Measurements from ENCODE around the gene MAG.

The MAG gene

GRCh38 chr19:35257113-35257461 lies 34.9 kb upstream of the MAG start:
- Mint-ChIP-seq H3K4me3 (no peak overlapping the region), H3K36me3 (peaks cover 11% of the 10 kb centered on the region), H3K4me1 (peaks cover 18% of the 10 kb centered on the region), H3K27me3 (no peaks in the 10 kb centered on the region), H3K27ac (no peak overlapping the region), H3K9me3 (no peaks in the 10 kb centered on the region)
- no peak for DNase-seq
- CTCF ChIA-PET, result no interaction called here

GRCh38 chr19:35260694-35261304 lies 31.2 kb upstream of the MAG start:
- Mint-ChIP-seq H3K36me3 (peaks cover 16% of the 10 kb centered on the region), H3K27ac (no peak overlapping the region), H3K27me3 (no peaks in the 10 kb centered on the region), H3K4me1 (peaks cover 31% of the 10 kb centered on the region), H3K9me3 (no peaks in the 10 kb centered on the region), H3K4me3 (no peak overlapping the region)
- CTCF ChIA-PET, result no interaction called here
- DNase-seq, result peak; percentile 17

GRCh38 chr19:35261356-35262100 lies 30.4 kb upstream of the MAG start:
- CTCF ChIA-PET, result no interaction called here
- DNase-seq, result peak; percentile 18
- peaks cover 36% of the 10 kb centered on the region for H3K4me1 Mint-ChIP-seq
- no peaks in the 10 kb centered on the region for H3K9me3 Mint-ChIP-seq
- no peak overlapping the region for H3K4me3 Mint-ChIP-seq
- no peaks in the 10 kb centered on the region for H3K27me3 Mint-ChIP-seq
- H3K27ac Mint-ChIP-seq, result no peak overlapping the region
- peaks cover 16% of the 10 kb centered on the region for H3K36me3 Mint-ChIP-seq

- peak; percentile 17 for DNase-seq
- CTCF ChIA-PET, result no interaction called here
- Mint-ChIP-seq H3K4me1 (peaks cover 34% of the 10 kb centered on the region), H3K4me3 (no peak overlapping the region), H3K27me3 (no peaks in the 10 kb centered on the region), H3K9me3 (no peaks in the 10 kb centered on the region), H3K27ac (no peak overlapping the region), H3K36me3 (peaks cover 15% of the 10 kb centered on the region)
Observed at GRCh38 chr19:35262101-35262761, 29.7 kb upstream of the MAG start.

GRCh38 chr19:35264268-35265125 lies 27.5 kb upstream of the MAG start:
- CTCF ChIA-PET, result interaction anchor here (1.0 to 1.4 kb wide), 2 partner anchors 11 to 14 kb away, joined by 3 read pairs; no protein-coding TSS in a partner anchor
- peak; percentile 16 for DNase-seq
- H3K4me3 Mint-ChIP-seq, result no peak overlapping the region
- H3K9me3 Mint-ChIP-seq, result no peaks in the 10 kb centered on the region
- no peaks in the 10 kb centered on the region for H3K27me3 Mint-ChIP-seq
- H3K36me3 Mint-ChIP-seq, result peaks cover 16% of the 10 kb centered on the region
- peak overlapping the region; percentile 62 for H3K27ac Mint-ChIP-seq
- peaks cover 27% of the 10 kb centered on the region for H3K4me1 Mint-ChIP-seq

- Mint-ChIP-seq H3K36me3 (peaks cover 20% of the 10 kb centered on the region), H3K4me1 (peaks cover 31% of the 10 kb centered on the region), H3K9me3 (no peaks in the 10 kb centered on the region), H3K4me3 (peak overlapping the region; percentile 67), H3K27ac (peak overlapping the region; percentile 88), H3K27me3 (no peaks in the 10 kb centered on the region)
- CTCF ChIA-PET, result interaction anchor here (0.6 to 1.3 kb wide), 3 partner anchors 12 to 123 kb away, joined by 3 to 4 read pairs (median 3); no protein-coding TSS in a partner anchor
- peak; percentile 19 for DNase-seq
Observed at GRCh38 chr19:35265126-35265899, 26.6 kb upstream of the MAG start.

GRCh38 chr19:35265900-35266519 lies 26.0 kb upstream of the MAG start:
- Mint-ChIP-seq H3K27ac (peak overlapping the region; percentile 88), H3K36me3 (peaks cover 26% of the 10 kb centered on the region), H3K4me3 (peak overlapping the region; percentile 67), H3K27me3 (no peaks in the 10 kb centered on the region), H3K9me3 (no peaks in the 10 kb centered on the region), H3K4me1 (peaks cover 36% of the 10 kb centered on the region)
- CTCF ChIA-PET, result interaction anchor here (1.3 kb wide), 1 partner anchor 124 kb away, joined by 4 read pairs; no protein-coding TSS in a partner anchor
- DNase-seq, result peak; percentile 20

GRCh38 chr19:35266520-35267352 lies 25.2 kb upstream of the MAG start:
- Mint-ChIP-seq H3K4me1 (peaks cover 40% of the 10 kb centered on the region), H3K27me3 (no peaks in the 10 kb centered on the region)
- CTCF ChIA-PET, result interaction anchor here (1.3 kb wide), 1 partner anchor 125 kb away, joined by 4 read pairs; no protein-coding TSS in a partner anchor

GRCh38 chr19:35267353-35267817 lies 24.6 kb upstream of the MAG start:
- Mint-ChIP-seq H3K27me3 (no peaks in the 10 kb centered on the region), H3K4me3 (peak overlapping the region; percentile 88), H3K4me1 (peaks cover 43% of the 10 kb centered on the region), H3K27ac (peak overlapping the region; percentile 94), H3K9me3 (no peaks in the 10 kb centered on the region), H3K36me3 (peaks cover 39% of the 10 kb centered on the region)
- peak; percentile 53 for DNase-seq
- CTCF ChIA-PET, result no interaction called here

More at GRCh38 chr19:35266520-35267352, 25.2 kb upstream of the MAG start:
- peaks cover 32% of the 10 kb centered on the region for H3K36me3 Mint-ChIP-seq
- DNase-seq, result peak; percentile 36
- H3K9me3 Mint-ChIP-seq, result no peaks in the 10 kb centered on the region
- peak overlapping the region; percentile 88 for H3K4me3 Mint-ChIP-seq
- peak overlapping the region; percentile 94 for H3K27ac Mint-ChIP-seq

GRCh38 chr19:35267818-35268535 lies 24.0 kb upstream of the MAG start:
- peak overlapping the region; percentile 94 for H3K27ac Mint-ChIP-seq
- no peaks in the 10 kb centered on the region for H3K27me3 Mint-ChIP-seq
- CTCF ChIA-PET, result interaction anchor here (1.9 kb wide), 1 partner anchor 126 kb away, joined by 8 read pairs; no protein-coding TSS in a partner anchor
- DNase-seq, result peak; percentile 75
- H3K9me3 Mint-ChIP-seq, result no peaks in the 10 kb centered on the region
- peaks cover 43% of the 10 kb centered on the region for H3K4me1 Mint-ChIP-seq
- peaks cover 43% of the 10 kb centered on the region for H3K36me3 Mint-ChIP-seq
- peak overlapping the region; percentile 88 for H3K4me3 Mint-ChIP-seq

- DNase-seq, result peak; percentile 81
- Mint-ChIP-seq H3K4me1 (peaks cover 43% of the 10 kb centered on the region), H3K36me3 (peaks cover 47% of the 10 kb centered on the region), H3K4me3 (peak within 1 kb of the TSS; percentile 88), H3K27ac (peak within 1 kb of the TSS; percentile 94), H3K9me3 (no peaks in the 10 kb centered on the region), H3K27me3 (no peaks in the 10 kb centered on the region)
- CTCF ChIA-PET, result interaction anchor here (1.9 kb wide), 1 partner anchor 127 kb away, joined by 8 read pairs; no protein-coding TSS in a partner anchor
Observed at GRCh38 chr19:35268536-35269437, 23.2 kb upstream of the MAG start, which contains the start of gene USF2. TSS of gene USF2 (plus strand) at chr19:35268962. CDS start at chr19:35269102, 140 bp downstream.
